ENCODE data around the gene LRRN4CL. TPM values are rescaled to one million over a fixed set of nuclear protein-coding genes. Genes with fewer than 3 reads are reported as not detected.
"Not testable (repeated sequence)": the region's sequence is repeated elsewhere in the genome, so short reads cannot be mapped to it uniquely, and the experiment has no call there.

Gene LRRN4CL
- total RNA-seq, 1 donor from 2014 or later, result 4.3 TPM

GRCh38 chr11:62676698-62677097 is 12.6 kb downstream of the LRRN4CL start:
- no peak for DNase-seq (ENCODE audit: low spot score)

- not testable (repeated sequence) for DNase-seq (ENCODE audit: low spot score)
Measured at GRCh38 chr11:62675415-62675814, 13.9 kb downstream of the LRRN4CL start.

DNA sequence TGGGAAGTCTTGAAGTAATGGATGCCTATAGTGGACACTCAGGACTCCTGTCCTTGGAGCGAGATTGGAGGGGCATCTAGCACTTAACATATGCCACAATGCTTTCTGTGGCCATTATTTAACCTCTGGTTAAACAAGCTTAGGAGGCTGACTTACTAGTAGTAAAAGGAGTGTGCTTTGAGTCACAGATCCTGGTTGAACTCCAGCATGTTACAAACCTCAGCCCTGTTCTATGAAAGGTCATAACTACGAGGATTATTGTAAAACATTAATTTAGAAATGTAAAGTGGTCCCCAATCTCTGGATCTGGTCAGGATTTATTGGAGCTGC is 16.2 kb downstream of the LRRN4CL start:
- no peak for DNase-seq (ENCODE audit: low spot score)

DNA sequence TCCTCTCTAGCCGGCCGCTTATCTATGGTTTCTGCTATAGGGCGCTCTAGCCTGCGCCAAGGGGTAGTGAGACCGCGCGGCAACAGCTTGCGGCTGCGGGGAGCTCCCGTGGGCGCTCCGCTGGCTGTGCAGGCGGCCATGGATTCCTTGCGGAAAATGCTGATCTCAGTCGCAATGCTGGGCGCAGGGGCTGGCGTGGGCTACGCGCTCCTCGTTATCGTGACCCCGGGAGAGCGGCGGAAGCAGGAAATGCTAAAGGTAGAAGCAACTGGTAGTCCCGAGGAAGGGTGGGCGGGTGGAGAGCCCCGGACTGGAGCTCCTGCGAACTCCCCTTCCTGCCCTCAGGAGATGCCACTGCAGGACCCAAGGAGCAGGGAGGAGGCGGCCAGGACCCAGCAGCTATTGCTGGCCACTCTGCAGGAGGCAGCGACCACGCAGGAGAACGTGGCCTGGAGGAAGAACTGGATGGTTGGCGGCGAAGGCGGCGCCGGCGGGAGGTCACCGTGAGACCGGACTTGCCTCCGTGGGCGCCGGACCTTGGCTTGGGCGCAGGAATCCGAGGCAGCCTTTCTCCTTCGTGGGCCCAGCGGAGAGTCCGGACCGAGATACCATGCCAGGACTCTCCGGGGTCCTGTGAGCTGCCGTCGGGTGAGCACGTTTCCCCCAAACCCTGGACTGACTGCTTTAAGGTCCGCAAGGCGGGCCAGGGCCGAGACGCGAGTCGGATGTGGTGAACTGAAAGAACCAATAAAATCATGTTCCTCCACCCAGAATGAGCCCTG is 17.5 kb downstream of the LRRN4CL start, which contains the start of the genes LBHD1 and UQCC3:
LBHD1 (minus strand) TSS at position 660 of the 782 bp plus-strand sequence. CDS start 2,236 bp downstream, outside the sequence.
UQCC3 (plus strand) TSS at position 66 of the 782 bp plus-strand sequence; CDS start at position 139, 73 bp downstream.
- DNase-seq (ENCODE audit: low spot score), result peak; percentile 76

DNA sequence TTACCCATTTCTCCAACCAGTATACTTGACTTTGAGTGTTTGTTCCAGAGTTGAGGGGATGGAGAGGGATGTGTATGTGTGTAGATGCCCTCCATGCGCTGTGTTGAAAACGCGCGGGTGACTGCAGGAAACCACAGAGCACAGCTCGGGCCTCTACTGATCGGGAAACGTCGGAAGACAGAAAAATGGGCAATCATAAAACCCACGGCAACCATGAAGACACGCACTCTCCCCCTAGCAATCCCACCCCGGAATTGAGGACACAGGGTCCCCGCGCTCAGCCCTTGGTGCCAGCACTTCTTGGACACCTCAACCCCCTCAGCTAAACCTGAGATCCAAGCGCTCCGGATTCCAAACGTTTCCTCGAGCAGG is 18.1 kb downstream of the LRRN4CL start:
- no peak for DNase-seq (ENCODE audit: low spot score)

- no peak for DNase-seq (ENCODE audit: low spot score)
Measured at GRCh38 chr11:62669420-62670161, 19.7 kb downstream of the LRRN4CL start.

- no peak for DNase-seq (ENCODE audit: low spot score)
Measured at GRCh38 chr11:62667460-62667859, 21.9 kb downstream of the LRRN4CL start.

- no peak for DNase-seq (ENCODE audit: low spot score)
Measured at GRCh38 chr11:62666259-62666926, 22.9 kb downstream of the LRRN4CL start.

DNA sequence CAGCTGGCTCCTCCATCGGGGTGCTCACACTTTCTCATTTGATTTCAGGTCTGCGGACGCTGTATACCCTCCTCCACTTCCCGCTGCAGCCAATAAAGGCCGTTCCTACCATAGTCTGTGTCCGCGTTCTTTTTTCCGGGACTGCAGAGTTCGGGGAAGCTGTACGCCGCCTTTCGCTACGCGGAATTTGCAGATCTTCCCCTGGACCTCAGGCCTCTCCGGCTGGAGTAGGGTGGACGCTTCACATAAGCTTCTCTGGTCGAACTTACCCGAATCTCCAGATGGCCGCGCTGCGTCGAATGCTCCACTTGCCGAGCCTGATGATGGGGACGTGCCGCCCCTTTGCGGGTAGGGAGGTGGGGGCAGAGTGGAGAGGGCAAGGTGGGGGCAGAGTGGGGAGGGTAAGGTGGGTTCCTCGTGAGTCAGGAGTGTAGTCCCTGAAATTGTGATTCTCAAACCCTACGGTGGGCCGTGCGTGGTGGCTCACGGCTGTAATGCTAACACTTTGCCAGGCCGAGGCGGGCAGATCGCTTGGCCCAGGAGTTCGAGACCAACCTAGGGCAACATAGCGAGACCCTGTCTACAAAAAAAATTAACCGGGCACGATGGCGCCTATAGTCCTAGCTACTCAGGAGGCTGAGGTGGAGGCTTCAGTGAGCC is 23.6 kb downstream of the LRRN4CL start:
- peak; percentile 41 for DNase-seq (ENCODE audit: low spot score)

DNA sequence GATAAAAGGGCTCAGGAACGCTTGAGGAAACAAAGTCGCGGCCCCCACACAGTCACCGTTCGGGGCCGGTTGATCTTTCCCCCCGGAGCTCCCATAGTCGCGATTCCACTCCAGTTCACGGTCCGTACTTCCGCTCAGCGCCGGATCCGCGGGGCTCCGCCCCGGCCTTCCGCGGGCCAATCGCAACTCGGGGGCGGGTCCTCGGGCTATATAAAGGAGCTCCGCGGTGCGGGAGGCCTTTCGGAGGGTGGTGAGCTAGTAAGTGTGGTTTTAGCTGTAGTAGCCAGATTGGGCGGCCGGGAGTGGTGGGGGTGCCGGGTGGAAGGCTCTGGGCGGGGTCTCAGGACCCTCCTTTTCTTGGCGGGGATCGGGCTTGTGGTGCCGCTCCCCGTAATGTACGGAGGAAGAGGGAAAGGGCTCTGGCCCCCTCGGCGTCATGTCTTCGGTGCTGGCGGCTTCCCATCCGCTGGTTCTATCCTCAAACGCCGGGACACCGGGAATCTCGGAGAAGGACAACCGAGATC is 24.2 kb downstream of the LRRN4CL start, which contains the start of the genes C11orf98 and CSKMT:
C11orf98 (minus strand) TSS at position 136 of the 524 bp plus-strand sequence; CDS start at position 95, 41 bp downstream.
CSKMT (plus strand) TSS at position 238 of the 524 bp plus-strand sequence. CDS start 568 bp downstream, outside the sequence.
- peak; percentile 96 for DNase-seq (ENCODE audit: low spot score)

GRCh38 chr11:62664405-62665074 is 24.8 kb downstream of the LRRN4CL start:
- no peak for DNase-seq (ENCODE audit: low spot score)

DNA sequence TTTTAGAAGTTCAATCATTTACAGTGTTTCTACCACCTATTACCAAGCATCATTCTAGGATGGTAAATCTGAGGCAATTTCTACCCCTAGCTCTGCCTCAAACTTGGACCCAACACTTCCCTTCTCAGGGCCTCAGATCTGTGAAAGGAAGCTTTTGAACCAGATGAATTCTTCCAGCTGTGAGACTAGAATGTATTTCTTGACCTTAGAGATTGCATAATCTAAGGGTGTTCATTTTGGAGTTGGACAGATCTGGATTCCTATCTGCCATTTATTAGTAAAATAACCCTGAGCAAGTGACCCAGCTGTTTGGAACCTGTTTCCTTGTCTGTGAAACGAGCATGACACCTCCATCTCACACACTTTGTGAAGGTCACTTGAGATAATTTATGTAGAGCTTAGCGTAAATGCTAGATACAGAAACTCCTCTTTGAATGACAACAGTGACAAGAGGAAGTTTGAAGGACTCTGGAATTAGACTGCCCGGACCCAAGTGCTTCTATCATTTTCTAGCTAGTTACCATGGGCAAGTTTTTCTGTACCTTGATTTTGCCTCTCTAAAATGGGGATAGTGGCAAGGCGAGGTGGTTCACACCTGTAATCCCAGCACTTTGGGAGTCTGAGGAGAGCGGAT is 32.4 kb downstream of the LRRN4CL start:
- no peak for DNase-seq (ENCODE audit: low spot score)

DNA sequence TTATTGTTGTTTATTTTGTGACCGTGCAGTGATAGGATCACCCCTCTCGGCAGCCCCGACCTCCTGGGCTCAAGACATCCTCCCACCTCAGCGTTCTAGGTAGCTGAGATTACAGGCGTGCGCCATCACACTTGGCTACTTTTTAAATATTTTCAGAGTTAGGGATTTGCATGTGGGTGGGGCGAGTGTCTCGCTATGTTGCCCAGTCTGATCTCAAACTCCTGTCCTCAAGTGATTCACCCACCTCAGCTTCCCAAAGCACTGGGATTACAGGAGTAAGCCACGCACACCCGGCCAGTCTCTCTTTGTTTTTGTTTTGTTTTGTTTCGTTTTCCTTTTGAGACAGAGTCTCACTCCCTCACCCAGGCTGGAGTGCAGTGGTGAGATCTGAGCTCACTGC is 35.0 kb downstream of the LRRN4CL start:
- DNase-seq (ENCODE audit: low spot score), result no peak

DNA sequence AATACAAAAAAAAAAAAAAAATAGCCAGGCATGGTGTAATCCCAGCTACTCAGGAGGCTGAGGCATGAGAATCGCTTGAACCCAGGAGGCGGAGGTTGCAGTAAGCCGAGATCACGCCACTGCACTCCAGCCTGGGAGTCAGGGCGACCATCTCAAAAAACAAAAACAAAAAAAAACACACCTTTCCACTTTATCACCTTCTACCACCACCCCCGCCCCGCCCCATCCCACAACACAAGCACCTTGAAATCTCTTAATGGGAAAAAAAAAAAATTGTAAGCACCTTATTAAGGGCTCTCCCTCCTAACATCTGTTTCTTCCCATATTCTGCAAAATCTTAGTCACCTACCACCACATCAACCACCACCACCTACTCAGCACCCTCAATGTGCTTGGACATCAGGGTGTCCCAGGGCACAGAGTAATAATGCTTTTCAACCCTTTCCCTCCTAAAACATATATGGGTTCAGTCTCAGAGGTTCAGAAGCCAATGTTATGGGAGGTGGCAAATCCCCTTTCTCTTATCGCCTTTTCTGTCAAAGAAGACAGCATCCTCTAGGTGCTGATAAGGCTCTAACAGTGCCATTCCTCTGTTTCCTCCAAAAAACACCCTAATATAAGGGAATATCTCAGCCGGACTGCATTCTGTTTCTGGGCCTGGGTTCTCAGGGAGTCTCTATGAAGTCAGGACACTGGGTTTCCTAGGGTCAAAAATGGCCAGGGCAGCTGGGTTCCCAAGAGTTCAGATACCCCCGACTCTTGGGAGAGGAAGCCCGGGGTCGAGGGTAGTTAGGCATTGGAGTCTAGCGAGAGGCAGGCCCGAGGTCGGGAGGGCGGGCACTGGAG is 36.9 kb downstream of the LRRN4CL start:
- DNase-seq (ENCODE audit: low spot score), result no peak

- DNase-seq (ENCODE audit: low spot score), result not testable (repeated sequence)
Measured at GRCh38 chr11:62650283-62650682, 39.0 kb downstream of the LRRN4CL start.

GRCh38 chr11:62649486-62649885 is 39.8 kb downstream of the LRRN4CL start:
- no peak for DNase-seq (ENCODE audit: low spot score)

DNA sequence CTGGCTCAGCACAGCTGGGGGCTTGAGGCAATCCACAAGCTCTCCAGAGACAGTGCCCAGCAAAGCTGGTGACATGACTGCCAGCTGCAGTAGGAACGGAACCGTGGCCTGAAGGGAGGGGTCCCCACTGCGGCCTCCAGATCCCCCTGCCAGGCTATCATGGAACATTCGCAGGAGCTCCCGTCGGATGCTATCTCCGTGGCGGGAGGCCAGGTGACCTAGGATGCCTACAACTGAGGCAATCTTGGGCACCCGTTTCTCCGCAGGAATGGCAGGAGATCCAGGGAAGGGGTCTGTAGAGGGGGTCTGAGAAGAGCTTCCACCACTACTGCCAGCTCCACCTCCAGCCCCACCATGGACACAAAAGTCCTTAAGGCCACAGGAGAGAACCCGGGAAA is 40.4 kb downstream of the LRRN4CL start:
- DNase-seq (ENCODE audit: low spot score), result no peak

- DNase-seq (ENCODE audit: low spot score), result no peak
Measured at GRCh38 chr11:62648185-62648966, 41.0 kb downstream of the LRRN4CL start.

DNA sequence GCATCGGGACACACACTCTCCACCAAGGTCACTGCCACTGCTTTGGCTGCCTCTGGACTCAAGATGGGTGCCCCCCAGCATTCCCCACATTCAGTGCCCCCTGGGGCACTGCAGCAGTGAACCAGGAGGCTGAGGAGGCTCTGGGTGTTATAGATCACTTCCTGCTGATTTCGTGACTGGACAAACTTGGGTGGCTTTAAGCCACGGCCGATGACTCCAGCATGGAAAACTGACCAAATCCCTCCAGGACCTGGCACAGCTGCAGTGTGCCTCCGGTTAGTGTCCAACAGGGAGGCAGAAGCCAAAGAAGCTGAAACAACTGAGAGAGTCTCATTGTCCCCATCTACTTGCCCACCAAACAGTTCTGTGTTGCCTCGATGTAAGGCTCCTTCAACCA is 41.7 kb downstream of the LRRN4CL start:
- no peak for DNase-seq (ENCODE audit: low spot score)

All from mucosa of gallbladder (tissue), 1 donor.